HG03520 (cell line): ENCODE data around the gene CHST15.
"Not testable (repeated sequence)": the region's sequence is repeated elsewhere in the genome, so short reads cannot be mapped to it uniquely, and the experiment has no call there.

Source experiments
- ATAC-seq: cut with Tn5 transposase; IDR thresholded peaks from one replicate; pipeline ENCODE4 v1.9.1; 2021; ENCODE audit warnings: mild to moderate bottlenecking, moderate library complexity; ENCODE audit not compliant: unreplicated experiment

The CHST15 gene

DNA sequence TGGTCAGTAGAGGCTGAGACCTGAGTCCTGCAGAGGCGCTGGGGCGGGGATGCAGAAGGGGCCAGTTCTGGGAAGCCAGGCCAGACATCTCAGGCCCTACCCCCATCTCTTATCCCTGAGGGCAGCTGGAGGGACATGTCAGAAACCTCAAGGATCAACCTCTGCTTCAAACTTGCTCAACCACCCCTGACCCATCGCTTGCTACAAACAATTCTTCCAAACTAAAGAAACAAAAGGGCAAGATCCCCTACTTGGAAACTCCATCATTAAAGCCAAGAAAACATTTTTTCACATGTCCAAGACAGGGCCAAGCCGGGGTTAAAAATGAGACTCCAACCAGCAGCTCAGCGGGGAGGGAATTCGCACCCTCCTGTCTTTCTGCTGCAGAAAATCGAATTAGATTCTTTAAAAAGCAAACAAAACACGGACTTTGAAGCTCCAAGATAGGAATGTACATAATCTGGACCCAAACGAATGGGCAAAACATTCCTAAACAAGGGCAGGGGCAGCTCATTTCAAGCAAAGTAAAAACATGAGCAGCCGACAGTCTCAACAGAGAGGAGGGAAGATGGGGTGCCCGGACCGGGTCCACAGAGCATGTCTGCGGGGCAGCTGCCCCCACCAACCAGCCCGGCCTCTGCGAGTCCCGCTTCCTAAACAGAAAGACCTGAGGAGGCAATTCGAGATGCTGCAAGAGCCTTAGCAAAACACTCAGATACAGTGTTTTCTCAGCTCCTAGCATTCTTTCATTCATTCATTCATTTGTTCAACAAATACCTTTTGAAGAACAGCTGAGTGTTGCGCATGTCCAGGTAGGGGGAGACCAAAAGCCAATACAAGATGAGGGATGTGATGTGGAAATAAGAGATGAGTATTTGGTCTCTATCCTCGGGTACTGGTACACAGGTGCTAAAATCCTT, 44.8 kb downstream of the CHST15 start:
- ATAC-seq, result no peak

DNA sequence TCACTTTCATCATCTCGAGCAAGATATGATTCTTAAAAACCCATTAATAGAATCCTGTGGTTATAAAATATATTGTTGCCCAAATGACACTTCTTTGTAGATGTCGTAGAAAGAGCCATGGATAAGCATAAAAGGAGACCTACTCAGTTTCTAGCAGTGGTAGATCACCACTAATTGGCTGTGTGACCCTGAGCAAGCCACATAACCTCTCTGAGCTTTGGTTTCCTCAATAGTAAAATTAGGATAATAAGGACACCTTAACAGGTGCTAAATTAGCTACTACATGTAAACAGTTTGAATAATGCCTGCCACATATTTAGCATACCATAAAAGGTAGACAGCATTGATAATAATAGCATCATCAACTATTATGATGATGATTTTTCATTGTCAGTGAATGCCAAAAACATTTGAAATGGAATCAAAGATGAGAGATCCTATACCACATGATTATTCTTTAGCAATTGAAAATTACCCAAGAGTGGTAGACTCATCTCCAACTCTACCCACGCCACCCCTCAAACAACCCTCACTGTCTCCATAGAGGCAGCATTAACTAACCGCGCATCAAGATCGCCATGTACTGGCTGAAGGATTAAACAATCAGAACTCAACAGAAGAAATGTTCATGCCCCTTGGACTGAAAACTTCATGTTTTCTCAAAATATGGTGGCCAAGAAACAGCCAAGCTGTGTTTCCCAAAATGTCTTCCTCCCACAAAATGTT, 45.8 kb downstream of the CHST15 start:
- no peak for ATAC-seq

DNA sequence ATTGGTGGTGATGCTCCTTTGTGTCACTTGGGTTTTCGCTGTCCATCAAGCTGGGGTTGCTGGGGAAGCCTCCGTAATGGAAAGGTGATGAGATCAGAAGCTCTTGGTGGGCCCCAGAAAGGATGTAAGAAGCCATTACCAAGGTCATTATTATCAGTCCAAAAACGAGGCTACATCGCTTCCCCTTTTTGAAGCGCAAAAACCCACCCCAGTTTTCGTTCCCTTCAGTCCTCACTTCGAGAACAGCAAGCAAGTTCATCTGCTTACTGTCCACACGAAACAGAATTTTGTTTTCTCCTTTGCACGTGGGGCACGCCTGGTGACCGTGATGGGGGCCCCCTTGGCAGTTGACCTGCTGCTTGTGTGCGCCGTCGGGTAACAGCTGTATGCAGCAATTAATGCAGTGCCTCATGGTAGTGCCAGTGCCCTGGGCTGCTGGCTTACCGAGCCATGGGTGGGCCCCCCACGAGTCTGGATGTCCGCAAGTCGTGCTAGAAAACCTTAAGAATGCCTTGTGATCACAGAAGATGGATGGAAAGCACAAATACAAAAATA, 47.5 kb downstream of the CHST15 start:
- ATAC-seq, result no peak

DNA sequence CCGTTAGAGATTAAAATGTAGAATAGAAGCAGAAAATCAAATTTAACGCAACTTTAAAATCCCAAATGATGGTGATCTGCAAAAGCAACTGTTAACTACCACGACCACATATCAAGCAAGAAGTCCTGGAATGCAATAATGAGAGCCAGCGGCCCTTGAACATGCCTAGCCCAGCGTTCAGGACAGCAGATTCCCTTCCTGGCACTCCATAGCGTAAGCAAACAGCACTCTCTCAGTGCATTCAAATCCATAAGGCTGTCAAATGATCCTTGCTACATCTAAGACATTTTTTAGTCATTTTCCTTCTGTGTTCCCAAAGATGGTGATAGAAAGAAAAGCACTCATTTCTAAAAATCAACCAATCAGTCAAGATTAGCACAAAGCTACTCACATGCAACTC, 48.1 kb downstream of the CHST15 start:
- ATAC-seq, result no peak

DNA sequence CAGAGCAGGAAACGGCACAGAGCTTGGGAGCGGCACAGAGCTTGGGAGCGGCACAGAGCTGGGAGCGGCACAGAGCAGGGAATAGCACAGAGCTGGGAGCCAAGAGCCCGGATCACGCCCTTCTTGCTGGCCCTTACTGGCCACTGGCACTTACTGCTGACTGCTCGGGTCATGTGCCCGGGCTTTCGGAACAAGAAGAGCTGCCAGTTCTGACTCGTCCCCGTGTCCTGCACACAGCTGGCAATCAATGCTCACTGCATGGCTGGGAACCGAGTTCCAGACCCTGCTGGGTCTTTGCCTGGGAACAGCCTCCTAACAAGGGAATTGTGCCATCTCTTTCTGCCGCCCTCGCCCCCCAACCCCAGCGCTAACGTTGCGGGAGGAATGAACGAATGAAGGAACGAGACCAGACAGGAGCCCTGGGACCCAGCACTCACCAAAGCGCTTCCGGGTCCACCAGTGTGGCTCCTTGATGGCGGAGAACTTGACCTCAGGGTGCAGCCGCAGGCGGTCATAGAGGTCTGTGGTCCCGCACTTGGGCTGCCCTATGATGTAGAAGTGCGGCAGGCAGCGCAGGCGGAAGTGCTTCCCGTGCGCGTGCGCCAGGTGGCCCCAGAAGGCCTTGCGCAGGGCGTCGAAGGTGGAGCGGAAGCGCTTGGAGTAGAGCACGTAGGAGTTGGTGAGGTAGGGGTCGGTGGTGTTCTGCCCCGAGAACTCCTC, 49.1 kb downstream of the CHST15 start:
- no peak for ATAC-seq

DNA sequence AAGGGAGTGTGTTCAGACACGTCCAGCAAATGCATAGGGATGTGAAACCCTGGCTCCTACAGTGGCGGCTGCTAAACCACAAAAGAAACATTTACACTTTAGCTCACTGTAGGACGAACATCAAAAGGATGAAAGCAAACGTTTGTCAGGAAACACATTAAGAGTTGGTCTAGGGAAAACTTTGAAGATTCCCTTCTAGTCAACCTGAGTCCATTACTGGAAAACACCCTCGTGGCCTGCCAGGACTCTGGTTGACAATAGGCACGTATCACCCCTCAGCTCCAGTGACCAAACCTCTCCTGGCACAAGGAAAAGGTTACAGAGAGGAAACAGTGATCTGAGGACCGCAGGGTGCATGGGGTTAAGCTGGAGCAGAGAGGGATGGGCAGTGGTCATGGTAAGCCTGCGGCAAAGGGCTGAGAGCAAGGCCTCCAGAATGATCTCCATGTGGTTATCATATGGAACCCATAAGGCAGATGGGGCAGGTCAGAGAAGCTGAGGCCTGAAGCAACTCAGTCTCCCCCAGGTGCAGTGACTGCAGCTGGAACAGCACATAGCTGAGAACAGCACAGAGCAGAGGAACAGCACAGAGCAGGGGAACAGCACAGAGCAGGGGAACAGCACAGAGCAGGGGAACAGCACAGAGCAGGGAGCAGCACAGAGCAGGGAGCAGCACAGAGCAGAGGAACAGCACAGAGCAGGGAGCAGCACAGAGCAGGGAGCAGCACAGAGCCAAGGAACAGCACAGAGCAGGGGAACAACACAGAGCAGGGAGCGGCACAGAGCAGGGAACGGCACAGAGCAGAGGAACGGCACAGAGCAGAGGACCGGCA, 49.9 kb downstream of the CHST15 start:
- ATAC-seq, result peak; percentile 73

DNA sequence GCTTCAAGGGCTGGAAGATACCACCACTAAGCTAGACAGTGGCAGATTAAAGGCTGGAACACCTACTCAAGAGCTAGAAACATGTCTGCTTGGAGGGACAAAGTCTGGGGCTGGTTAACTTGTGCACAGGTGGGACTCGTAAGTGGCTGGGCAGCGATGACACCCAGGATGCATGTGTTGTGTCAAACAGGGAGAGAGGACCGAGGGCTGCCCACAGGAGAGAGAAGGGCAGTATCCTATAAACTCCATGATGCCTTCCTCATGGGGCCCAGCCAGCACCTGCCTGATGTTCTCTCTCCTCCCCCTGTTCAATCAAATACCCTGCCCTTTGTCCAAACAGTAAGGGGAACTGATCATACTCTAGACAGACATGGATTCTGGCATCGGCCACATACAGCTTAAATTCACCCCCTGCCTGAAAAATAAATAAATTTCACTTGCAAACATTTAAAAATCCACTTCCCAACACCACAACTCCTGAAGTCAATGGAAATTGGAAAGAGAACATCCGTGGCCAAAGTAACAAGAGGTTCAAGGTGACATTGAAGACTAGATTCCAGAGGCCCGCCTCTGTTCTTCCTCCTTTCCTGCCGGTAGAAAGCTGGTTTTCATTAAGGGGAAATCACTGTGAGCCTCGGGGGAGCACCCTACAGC, 50.6 kb downstream of the CHST15 start:
- no peak for ATAC-seq

DNA sequence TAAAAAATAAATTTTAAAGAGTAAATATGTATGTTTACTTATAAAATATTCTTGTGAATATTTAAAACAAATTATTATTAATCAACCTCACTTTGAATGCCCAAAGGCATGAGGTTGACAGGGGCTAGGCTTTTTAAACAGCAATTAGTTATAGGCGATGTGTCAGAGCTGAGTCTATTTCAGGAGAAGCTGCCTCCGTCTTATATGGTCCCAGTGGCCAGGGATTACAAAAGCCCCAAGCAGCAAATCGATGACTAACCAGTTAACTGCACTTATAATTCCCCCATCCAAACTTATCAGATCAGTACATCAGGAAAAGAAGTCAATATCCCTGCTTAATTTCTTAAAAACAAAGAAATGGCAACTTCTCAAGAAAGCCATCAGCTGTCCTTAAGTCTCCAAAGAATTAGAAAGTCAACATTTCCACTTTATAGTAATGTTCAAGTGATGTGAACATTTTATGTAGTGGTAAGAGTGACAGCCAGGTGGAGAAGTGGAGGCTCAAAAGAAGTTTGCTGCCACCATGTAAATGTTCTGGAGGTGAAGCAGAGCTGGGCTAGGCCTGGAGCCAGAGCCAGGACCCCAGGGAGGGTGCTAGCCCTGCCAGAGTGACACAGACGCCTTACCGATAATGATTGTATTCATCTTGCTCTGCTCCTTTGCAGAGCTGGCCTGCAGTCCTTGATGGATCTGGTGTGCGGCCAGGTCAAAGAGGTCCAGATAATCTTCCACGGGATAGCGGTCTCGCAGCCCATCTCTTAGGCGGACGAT, 51.5 kb downstream of the CHST15 start:
- ATAC-seq, result no peak

DNA sequence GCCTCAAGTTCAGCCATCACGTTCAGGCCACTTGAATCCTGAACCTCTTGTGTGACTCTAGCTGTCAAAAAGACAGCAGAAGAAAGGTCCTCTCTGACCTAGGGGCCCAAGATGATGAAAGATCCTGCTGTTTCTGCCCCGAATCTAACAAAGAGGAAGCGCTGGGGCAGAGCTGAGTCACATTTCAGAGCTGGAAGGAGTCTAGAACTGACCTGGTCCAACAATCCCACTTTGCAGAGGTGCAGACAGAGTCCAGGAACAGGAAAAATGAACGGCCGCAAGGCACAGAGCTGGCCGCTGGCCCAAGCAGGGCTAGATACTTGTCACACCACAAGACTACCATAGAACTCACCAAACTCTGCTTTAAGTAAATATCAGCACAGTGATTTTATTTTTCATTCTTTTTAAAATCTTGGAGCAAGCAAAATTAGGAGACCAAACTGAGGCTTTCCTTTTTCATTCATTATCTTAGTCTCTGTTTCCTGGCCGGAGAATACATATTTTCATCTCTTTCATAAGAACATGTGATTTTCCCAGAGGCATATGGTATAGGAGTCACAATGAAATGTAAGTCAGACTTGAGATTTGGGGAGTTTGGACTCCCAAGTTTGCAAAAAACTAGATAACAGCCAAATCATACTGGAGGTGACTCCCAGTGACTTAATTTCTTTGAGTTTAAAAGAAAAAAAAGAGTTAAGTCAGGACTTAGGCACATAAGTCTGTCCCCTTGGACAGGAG, 52.8 kb downstream of the CHST15 start:
- ATAC-seq, result no peak

DNA sequence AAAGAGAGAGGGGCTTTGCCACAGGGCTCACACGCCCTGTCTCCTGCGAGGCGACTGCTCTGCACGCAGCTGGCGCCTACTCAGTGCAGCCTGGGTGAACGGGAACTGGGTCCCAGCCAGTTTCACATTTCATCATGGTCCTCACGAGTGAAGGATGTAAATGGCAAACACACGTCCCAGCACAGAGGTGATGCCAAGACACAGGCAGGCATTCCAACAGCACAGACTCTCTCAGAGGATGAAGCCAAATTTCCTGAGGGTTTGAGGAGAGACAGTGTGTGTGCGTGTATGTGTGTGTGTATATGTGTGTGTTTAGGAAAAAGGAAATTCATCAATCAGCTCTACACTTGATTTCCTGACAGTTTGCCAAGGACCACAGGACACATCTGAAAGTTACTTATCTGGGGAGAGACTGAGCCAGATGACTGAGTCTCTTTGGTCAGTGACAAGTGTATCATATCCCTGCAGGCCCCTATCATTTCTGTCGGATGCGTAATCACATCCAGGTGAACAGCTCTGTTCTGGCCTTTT, 53.9 kb downstream of the CHST15 start:
- no peak for ATAC-seq

DNA sequence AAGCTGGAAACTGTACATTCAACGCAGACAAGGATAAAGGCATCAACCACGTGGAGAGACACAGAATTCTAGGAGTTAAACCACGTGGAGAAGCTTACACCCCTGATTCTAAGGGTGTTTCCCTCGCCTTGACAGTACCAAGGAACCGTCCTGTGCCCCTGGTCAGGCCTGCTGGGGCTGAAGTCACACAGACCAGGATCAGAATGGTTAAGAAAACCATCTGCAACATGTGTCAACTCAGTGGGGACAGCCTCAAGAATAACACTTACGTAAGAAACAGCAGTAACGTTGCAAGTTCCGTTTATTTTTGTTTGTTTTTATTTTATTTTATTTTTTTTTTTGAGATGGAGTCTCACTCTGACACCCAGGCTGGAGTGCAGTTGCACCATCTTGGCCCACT, 55.6 kb downstream of the CHST15 start:
- no peak for ATAC-seq

DNA sequence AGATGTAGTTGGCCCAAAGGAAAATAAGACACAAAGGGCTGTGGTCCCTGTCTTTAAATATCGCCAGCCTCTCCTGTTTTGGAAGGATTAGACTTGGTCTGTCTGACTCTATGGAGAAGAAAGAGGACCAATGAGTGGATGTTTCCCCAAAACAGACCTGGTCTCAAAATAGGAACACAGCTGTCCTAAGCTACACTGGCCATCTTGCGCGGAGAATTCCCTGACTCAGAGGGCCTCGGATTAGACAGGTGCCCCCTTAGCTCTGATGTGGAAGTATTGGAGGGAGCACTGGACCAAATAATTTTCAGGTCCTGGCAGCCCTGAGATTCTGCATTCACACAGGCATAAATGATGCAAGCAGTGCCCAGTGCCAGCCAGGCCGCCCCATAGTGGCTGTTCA, 56.1 kb downstream of the CHST15 start:
- ATAC-seq, result no peak

DNA sequence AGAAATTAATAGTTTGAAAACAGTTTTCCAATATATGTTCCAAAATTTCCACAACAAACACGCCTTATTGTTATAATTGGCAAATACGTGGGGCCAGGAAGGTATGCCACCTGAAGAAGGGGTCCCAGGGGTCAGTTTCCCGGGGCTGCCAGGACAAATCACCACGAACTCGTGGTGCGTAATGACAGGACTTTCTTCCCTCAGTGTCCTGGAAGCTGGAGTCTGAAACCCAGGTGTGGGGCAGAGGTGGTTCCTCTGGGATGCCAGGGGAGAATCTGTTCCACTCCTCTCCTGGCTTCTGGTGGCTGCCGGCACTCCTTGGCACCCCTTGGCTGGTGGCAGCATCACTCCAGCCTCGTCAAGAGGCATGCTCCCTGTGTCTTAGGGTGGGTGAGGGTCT, 56.7 kb downstream of the CHST15 start:
- no peak for ATAC-seq

DNA sequence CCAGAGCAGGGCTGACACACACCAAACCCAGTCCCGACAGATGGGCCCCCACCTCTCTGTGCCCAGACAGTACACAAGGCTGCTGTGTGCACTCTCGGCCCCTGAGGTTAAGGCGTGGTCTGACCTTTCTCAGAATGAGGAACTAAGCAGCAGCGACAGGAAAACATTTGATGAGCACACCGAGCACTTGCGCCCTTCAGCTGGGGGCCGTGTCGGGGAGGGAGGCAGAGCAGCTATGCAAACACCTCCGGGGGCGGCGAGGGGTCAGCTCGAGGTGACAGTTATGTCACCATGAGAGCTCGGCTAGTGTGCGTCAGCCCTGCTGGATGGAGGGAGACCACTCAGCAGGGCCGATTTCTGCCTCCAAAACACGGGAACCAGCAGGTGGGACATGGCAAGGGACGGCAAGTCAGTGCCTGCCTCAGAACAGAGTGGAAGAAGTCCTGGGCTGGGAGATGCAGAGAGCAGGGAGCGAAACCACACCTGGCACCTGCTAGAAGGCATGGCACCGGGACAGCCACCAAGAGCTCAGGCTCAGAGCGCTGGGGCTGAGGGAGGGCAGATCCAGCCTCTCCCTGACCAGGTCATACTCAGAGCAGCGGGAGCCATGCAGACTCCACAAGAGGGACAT, 57.4 kb downstream of the CHST15 start:
- ATAC-seq, result peak; percentile 96

DNA sequence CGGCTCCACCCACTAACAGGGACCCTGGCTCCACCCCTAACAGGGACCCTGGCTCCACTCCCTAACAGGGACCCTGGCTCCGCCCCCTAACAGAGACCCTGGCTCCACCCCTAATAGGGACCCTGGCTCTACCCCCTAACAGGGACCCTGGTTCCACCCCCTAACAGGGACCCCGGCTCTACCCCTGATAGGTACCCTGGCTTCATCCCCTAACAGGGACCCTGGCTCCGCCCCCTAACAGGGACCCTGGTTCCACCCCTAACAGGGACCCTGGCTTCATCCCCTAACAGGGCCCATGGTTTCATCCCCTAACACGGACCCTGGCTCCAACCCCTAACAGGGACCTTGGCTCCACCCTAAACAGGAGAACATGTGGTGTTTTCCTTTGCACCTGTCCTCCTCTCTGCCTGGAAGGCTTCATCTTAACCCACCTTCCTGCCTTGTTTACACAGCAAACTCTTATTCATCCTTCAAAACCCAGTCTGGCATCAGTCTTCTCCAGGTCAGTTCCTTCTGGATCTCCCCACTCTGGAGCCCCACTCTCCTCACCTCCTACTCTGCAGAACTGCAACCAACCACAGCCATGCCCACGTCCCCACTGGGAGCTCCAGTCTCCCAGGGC, 58.0 kb downstream of the CHST15 start:
- ATAC-seq, result peak; percentile 2

DNA sequence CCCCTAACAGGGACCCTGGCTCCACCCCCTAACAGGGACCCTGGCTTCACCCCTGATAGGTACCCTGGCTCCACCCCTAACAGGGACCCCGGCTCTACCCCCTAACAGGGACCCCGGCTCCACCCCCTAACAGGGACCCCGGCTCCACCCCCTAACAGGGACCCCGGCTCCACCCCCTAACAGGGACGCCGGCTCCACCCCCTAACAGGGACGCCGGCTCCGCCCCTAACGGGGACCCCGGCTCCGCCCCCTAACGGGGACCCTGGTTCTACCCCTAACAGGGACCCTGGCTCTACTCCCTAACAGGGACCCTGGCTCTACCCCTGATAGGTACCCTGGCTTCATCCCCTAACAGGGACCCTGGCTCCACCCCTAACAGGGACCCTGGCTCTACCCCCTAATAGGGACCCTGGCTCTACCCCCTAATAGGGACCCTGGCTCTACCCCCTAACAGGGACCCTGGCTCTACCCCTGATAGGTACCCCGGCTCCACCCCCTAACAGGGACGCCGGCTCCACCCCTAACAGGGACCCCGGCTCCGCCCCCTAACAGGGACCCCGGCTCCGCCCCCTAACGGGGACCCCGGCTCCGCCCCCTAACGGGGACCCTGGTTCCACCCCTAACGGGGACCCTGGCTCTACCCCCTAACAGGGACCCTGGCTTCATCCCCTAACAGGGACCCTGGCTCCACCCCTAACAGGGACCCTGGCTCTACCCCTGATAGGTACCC, 58.7 kb downstream of the CHST15 start:
- not testable (repeated sequence) for ATAC-seq

DNA sequence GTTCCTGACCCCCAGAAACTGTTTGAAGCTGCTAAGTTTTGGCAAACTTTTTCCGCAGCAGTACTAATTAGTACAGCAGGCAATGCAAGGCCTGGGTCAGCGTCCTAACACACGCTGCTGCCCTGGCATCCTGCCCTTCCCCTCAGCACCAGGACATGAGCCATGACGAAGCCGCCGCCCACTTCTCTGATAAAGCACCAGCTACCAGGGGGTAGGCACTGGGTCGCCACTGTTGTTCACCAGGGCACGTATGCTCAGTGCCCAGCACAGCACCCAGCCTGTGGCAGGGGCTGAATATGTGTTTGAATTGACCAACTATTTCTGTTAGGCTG, 59.5 kb downstream of the CHST15 start:
- ATAC-seq, result no peak
